IMR-90 (cell line): ENCODE results near the gene GRIN2B. TPM values are rescaled to one million over a fixed set of nuclear protein-coding genes. Genes with fewer than 3 reads are reported as not detected.

ENCODE experiments used
- ATAC-seq: fragments of 200-7000 bp; cut with Tn5 transposase; 2 replicates; pipeline ENCODE4 v1.9.1; 2020; ENCODE audit warnings: low read depth, mild to moderate bottlenecking, moderate library complexity
- BruUV-seq: library from RNA; stranded (reverse); fragments of 400-500 nt; replicated peaks from 2 replicates; lab custom pipeline; 2021; lab: Mats Ljungman, UMichigan
- CTCF ChIA-PET: fragments of 300-600 bp; formaldehyde crosslinking; extraction: SDS; loops from one replicate; lab custom pipeline; 2021; ENCODE audit warnings: antibody characterized with exemption; lab: Yijun Ruan, JAX
- POLR2A ChIA-PET: fragments of 300-600 bp; sonication (Branson Sonifier 250); formaldehyde crosslinking; loops from one replicate; lab custom pipeline; 2022; ENCODE audit warnings: antibody characterized with exemption; ENCODE audit not compliant: unreplicated experiment; lab: Charles Lee
- DNase-seq: peaks from one replicate; pipeline ENCODE4 v3.0.0; 2013
- H2AFZ ChIP-seq: replicated peaks from 2 replicates; pipeline ENCODE3; 2013; ENCODE audit warnings: low read length, mild to moderate bottlenecking; ENCODE audit not compliant: poor library complexity
- H2AK5ac ChIP-seq: 2 replicates; pipeline ENCODE4 v1.6.1; 2013; ENCODE audit warnings: low read depth, low read length, inconsistent platforms
- H2AK9ac ChIP-seq: replicated peaks from 2 replicates; pipeline ENCODE3; 2013; ENCODE audit warnings: mild to moderate bottlenecking, low read depth, low read length, moderate library complexity; ENCODE audit not compliant: poor library complexity
- H2BK120ac ChIP-seq: 2 replicates; pipeline ENCODE4 v1.6.1; 2013; ENCODE audit warnings: low read depth, low read length, inconsistent platforms
- H2BK15ac ChIP-seq: 3 replicates; pipeline ENCODE4 v1.6.1; 2013; ENCODE audit warnings: low read depth, low read length, inconsistent platforms
- H2BK20ac ChIP-seq: 2 replicates; pipeline ENCODE4 v1.6.1; 2013; ENCODE audit warnings: low read depth, mild to moderate bottlenecking, inconsistent platforms, low read length, moderate library complexity
- H2BK5ac ChIP-seq: 2 replicates; pipeline ENCODE4 v1.6.1; 2013; ENCODE audit warnings: mild to moderate bottlenecking, low read depth, low read length, inconsistent platforms; ENCODE audit not compliant: poor library complexity, severe bottlenecking
- H3K14ac ChIP-seq: replicated peaks from 2 replicates; pipeline ENCODE4 v1.6.1; 2013; ENCODE audit warnings: low read depth, low read length, inconsistent platforms
- H3K18ac ChIP-seq: 2 replicates; pipeline ENCODE4 v1.6.1; 2013; ENCODE audit warnings: low read depth, low read length, control low read depth
- H3K23ac ChIP-seq: 2 replicates; pipeline ENCODE4 v1.6.1; 2013; ENCODE audit warnings: low read depth, low read length, inconsistent platforms
- H3K27ac ChIP-seq: 2 replicates; pipeline ENCODE4 v1.5.1; 2013; ENCODE audit warnings: mild to moderate bottlenecking, control low read depth, low read length; ENCODE audit not compliant: insufficient read depth
- H3K27me3 ChIP-seq: 2 replicates; pipeline ENCODE4 v1.6.1; 2013; ENCODE audit warnings: low read length; ENCODE audit not compliant: control insufficient read depth, insufficient read depth
- H3K36me3 ChIP-seq: 2 replicates; pipeline ENCODE4 v1.6.1; 2013; ENCODE audit warnings: low read length, mixed read lengths; ENCODE audit not compliant: control insufficient read depth, insufficient read depth
- H3K4ac ChIP-seq: 2 replicates; pipeline ENCODE4 v1.6.1; 2013; ENCODE audit warnings: low read depth, low read length, inconsistent platforms
- H3K4me1 ChIP-seq: 2 replicates; pipeline ENCODE4 v1.6.1; 2013; ENCODE audit warnings: low read length, mixed read lengths; ENCODE audit not compliant: control insufficient read depth, insufficient read depth
- H3K4me2 ChIP-seq: 2 replicates; pipeline ENCODE4 v1.6.1; 2013; ENCODE audit warnings: low read depth, mild to moderate bottlenecking, control low read depth, low read length, moderate library complexity
- H3K4me3 ChIP-seq: 2 replicates; pipeline ENCODE4 v1.5.1; 2013; ENCODE audit warnings: low read depth, mild to moderate bottlenecking, control low read depth, low read length, moderate library complexity; ENCODE audit not compliant: insufficient read depth
- H3K56ac ChIP-seq: 2 replicates; pipeline ENCODE4 v1.6.1; 2013; ENCODE audit warnings: low read length, inconsistent platforms; ENCODE audit not compliant: insufficient read depth; ENCODE audit errors: extremely low read depth
- H3K79me1 ChIP-seq, 2 experiments: 2 replicates each; pipeline ENCODE4 v1.6.1; 2013; ENCODE audit warnings: low read length in 2 of 2, inconsistent platforms in 1 of 2, low read depth in 1 of 2
- H3K9ac ChIP-seq: 2 replicates; pipeline ENCODE4 v1.6.1; 2013; ENCODE audit warnings: low read depth, low read length, control low read depth
- H3K9me1 ChIP-seq: 2 replicates; pipeline ENCODE4 v1.6.1; 2013; ENCODE audit warnings: low read length, inconsistent platforms; ENCODE audit not compliant: insufficient read depth
- H3K9me3 ChIP-seq: 2 replicates; pipeline ENCODE4 v1.6.1; 2013; ENCODE audit warnings: low read length; ENCODE audit not compliant: control insufficient read depth, insufficient read depth
- H4K20me1 ChIP-seq: 2 replicates; pipeline ENCODE4 v1.6.1; 2013; ENCODE audit warnings: low read length, inconsistent platforms; ENCODE audit not compliant: insufficient read depth
- H4K5ac ChIP-seq: 2 replicates; pipeline ENCODE4 v1.6.1; 2013; ENCODE audit warnings: mild to moderate bottlenecking, low read depth, low read length, control low read depth
- H4K8ac ChIP-seq, 2 experiments: 2 replicates each; pipeline ENCODE4 v1.6.1; 2013; ENCODE audit warnings: low read depth in 2 of 2, low read length in 2 of 2, control low read depth in 1 of 2, inconsistent platforms in 1 of 2
- H4K91ac ChIP-seq: 2 replicates; pipeline ENCODE4 v1.6.1; 2013; ENCODE audit warnings: low read depth, low read length, inconsistent platforms; ENCODE audit not compliant: insufficient read depth
- CEBPB ChIP-seq: IDR thresholded peaks from 2 replicates; pipeline ENCODE4 v1.6.1; 2012; ENCODE audit warnings: low read depth, low read length, improper control_type of control experiment
- CHD1 ChIP-seq: IDR thresholded peaks from 2 replicates; pipeline ENCODE4 v1.6.1; 2012; ENCODE audit warnings: low read depth, low read length, improper control_type of control experiment
- CTCF ChIP-seq: conservative IDR thresholded peaks from 2 replicates; pipeline ENCODE4 v1.5.1; 2012; ENCODE audit warnings: mild to moderate bottlenecking, low read depth, low read length, improper control_type of control experiment
- ELK1 ChIP-seq: fragments of 150-350 bp; IDR thresholded peaks from 2 replicates; pipeline ENCODE4 v1.6.1; 2016; ENCODE audit warnings: low read depth, mild to moderate bottlenecking, low read length, moderate library complexity, borderline replicate concordance
- FOS ChIP-seq: fragments of 150-350 bp; IDR thresholded peaks from 2 replicates; pipeline ENCODE4 v1.6.1; 2016; ENCODE audit warnings: low read depth, low read length
- MAFK ChIP-seq: IDR thresholded peaks from 2 replicates; pipeline ENCODE4 v1.6.1; 2012; ENCODE audit warnings: low read depth, low read length, improper control_type of control experiment
- MAZ ChIP-seq: IDR thresholded peaks from 2 replicates; pipeline ENCODE4 v1.6.1; 2012; ENCODE audit warnings: low read depth, mild to moderate bottlenecking, low read length, improper control_type of control experiment, moderate library complexity, borderline replicate concordance
- MXI1 ChIP-seq: IDR thresholded peaks from 2 replicates; pipeline ENCODE4 v1.6.1; 2012; ENCODE audit warnings: low read depth, mild to moderate bottlenecking, low read length, moderate library complexity, borderline replicate concordance
- RAD21 ChIP-seq: IDR thresholded peaks from 2 replicates; pipeline ENCODE4 v1.6.1; 2012; ENCODE audit warnings: low read length, improper control_type of control experiment
- RCOR1 ChIP-seq: IDR thresholded peaks from 2 replicates; pipeline ENCODE4 v1.6.1; 2012; ENCODE audit warnings: mild to moderate bottlenecking, low read length, improper control_type of control experiment; ENCODE audit not compliant: insufficient replicate concordance
- RFX5 ChIP-seq: IDR thresholded peaks from 2 replicates; pipeline ENCODE4 v1.8.0; 2012; ENCODE audit warnings: low read depth, mild to moderate bottlenecking, low read length, moderate library complexity
- SMC3 ChIP-seq: fragments of 150-350 bp; IDR thresholded peaks from 2 replicates; pipeline ENCODE4 v1.6.1; 2016; ENCODE audit warnings: low read depth, mild to moderate bottlenecking, antibody characterized with exemption, low read length, moderate library complexity
- USF2 ChIP-seq: fragments of 150-350 bp; IDR thresholded peaks from 2 replicates; pipeline ENCODE4 v1.6.1; 2017; ENCODE audit warnings: mild to moderate bottlenecking, antibody characterized with exemption, low read length, low read depth
- WGBS, 2 experiments: methylation state at CpG; one replicate each; pipeline versions ENCODE4 v1.1.5 to v1.1.7; 2013; ENCODE audit warnings: missing lambda C conversion rate in 2 of 2; ENCODE audit not compliant: insufficient read length in 1 of 2; ENCODE audit errors: extremely low coverage in 2 of 2; 5-methylcytosine and 5-hydroxymethylcytosine counted together
- dilution Hi-C: fragments of 300-500 bp; cut with HindIII; formaldehyde crosslinking; loops from one replicate; pipeline ENCODE4 v1.14.3; 2018; ENCODE audit warnings: low sequenced_read_pairs; ENCODE audit not compliant: unreplicated experiment
- in situ Hi-C: fragments of 300-500 bp; cut with MboI; formaldehyde crosslinking; loops from 3 replicates; pipeline ENCODE4 v1.14.3; 2019; ENCODE audit warnings: low sequenced_read_pairs, inconsistent platforms, mixed read lengths
- intact Hi-C: fragments of 100-400 bp; cut with micrococcal nuclease; formaldehyde crosslinking; loops from 2 replicates; pipeline ENCODE4 v1.10.0; 2022
- polyA plus RNA-seq, 3 experiments: library from polyadenylated mRNA; depleted of rRNA; stranded (reverse); fragments of >200 nt; gene quantifications; 2 replicates each; pipeline ENCODE4 v1.2.3, GENCODE V29; 2012; ENCODE audit warnings: low replicate concordance in 1 of 3
- total RNA-seq: library from RNA; depleted of rRNA; stranded (reverse); fragments of >200 nt; gene quantifications from 2 replicates; pipeline ENCODE4 v1.2.3, GENCODE V29; 2012

GRIN2B gene
- total and polyA plus RNA-seq, 2 of the 4 experiments (the other 2 are of a cell fraction), result under 0.01 TPM; not detected in 1

- no peaks in the 10 kb centered on the region for H3K4me1 ChIP-seq
- H2BK20ac ChIP-seq, result no peak overlapping the region
- no peak overlapping the region for H3K4ac ChIP-seq
- no peak overlapping the region for H2BK120ac ChIP-seq
- H3K9ac ChIP-seq, result no peak overlapping the region
- H3K18ac ChIP-seq, result no peak overlapping the region
- dilution Hi-C loops (no loop called here), intact Hi-C loops (no loop called here), in situ Hi-C loops (no loop called here)
- no peak overlapping the region for H3K4me3 ChIP-seq
- H3K27ac ChIP-seq, result no peak overlapping the region
- no peaks in the 10 kb centered on the region for H3K79me1 ChIP-seq
- H4K20me1 ChIP-seq, result no peaks in the 10 kb centered on the region
- H2BK5ac ChIP-seq, result no peak overlapping the region
- ATAC-seq (no peak), DNase-seq (no peak)
- no peak overlapping the region for H4K5ac ChIP-seq
- TF ChIP-seq CHD1, result no peak
- TF ChIP-seq CTCF, result no peak
- no peak for TF ChIP-seq SMC3
- no peak for TF ChIP-seq RAD21
- TF ChIP-seq ELK1, result no peak
- TF ChIP-seq RFX5, result no peak
- TF ChIP-seq CEBPB, result no peak
- TF ChIP-seq USF2, result no peak
- no peak for TF ChIP-seq MAZ
- TF ChIP-seq MAFK, result no peak
- no peak for TF ChIP-seq FOS
- TF ChIP-seq RCOR1, result no peak
- no peak for TF ChIP-seq MXI1
- peaks cover 3% of the 10 kb centered on the region; the same call in 1 of the 2 replicates for H3K9me3 ChIP-seq
- ChIA-PET POLR2A (no interaction called here), CTCF (no interaction called here)
- no peak overlapping the region for H3K14ac ChIP-seq
- H2BK15ac ChIP-seq, result no peak overlapping the region
- H2AK5ac ChIP-seq, result no peak overlapping the region
- WGBS, 2 experiments, result no CpG with 5 or more reads among the region's 1 CpG
- no peak overlapping the region for H3K56ac ChIP-seq
- no peak overlapping the region for H4K91ac ChIP-seq
- no peak overlapping the region for H2AK9ac ChIP-seq
- no peak overlapping the region for H3K4me2 ChIP-seq
- no peaks in the 10 kb centered on the region for H3K36me3 ChIP-seq
- BruUV-seq, result no TSS peak
- no peak overlapping the region for H4K8ac ChIP-seq
- no peaks in the 10 kb centered on the region for H3K9me1 ChIP-seq
- H2AFZ ChIP-seq, result no peak overlapping the region
- H3K27me3 ChIP-seq, result no peaks in the 10 kb centered on the region
- H3K23ac ChIP-seq, result no peak overlapping the region
Measured at GRCh38 chr12:13950502-13950901, 30.9 kb downstream of the GRIN2B start.
